ENCODE results near the gene FAM168A.
"Not testable (repeated sequence)": the region's sequence is repeated elsewhere in the genome, so short reads cannot be mapped to it uniquely, and the experiment has no call there.

Gene FAM168A

GRCh38 chr11:73519266-73519665 lies 78.6 kb downstream of the FAM168A start:
- DNase-seq (ENCODE audit: low spot score) = no peak

- no peak for DNase-seq (ENCODE audit: low spot score)
Measured at GRCh38 chr11:73518195-73518594, 79.7 kb downstream of the FAM168A start.

GRCh38 chr11:73516080-73516479 lies 81.8 kb downstream of the FAM168A start:
- DNase-seq (ENCODE audit: low spot score) = no peak

GRCh38 chr11:73513707-73514106 lies 84.2 kb downstream of the FAM168A start:
- no peak for DNase-seq (ENCODE audit: low spot score)

- no peak for DNase-seq (ENCODE audit: low spot score)
Measured at GRCh38 chr11:73510877-73511276, 87.0 kb downstream of the FAM168A start.

DNA sequence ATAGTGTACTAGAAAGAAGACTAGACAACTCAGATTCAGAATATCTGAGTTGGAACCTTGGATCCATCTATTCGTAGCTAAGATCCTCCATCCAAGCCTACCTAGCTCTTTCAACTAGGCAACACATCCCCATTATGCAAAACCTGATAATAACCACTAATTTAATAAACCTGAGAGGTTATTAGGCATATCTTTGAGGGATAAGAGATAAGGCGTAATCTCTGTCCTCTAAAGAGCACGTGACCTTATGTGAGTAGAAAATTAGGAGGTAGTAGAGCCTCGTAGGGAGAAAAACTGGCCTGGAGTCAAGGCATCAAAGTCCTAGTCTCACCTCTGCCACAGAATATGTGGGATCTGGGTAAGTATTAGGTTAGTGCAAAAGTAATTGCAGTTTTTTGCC lies 87.8 kb downstream of the FAM168A start:
- no peak for DNase-seq (ENCODE audit: low spot score)

DNA sequence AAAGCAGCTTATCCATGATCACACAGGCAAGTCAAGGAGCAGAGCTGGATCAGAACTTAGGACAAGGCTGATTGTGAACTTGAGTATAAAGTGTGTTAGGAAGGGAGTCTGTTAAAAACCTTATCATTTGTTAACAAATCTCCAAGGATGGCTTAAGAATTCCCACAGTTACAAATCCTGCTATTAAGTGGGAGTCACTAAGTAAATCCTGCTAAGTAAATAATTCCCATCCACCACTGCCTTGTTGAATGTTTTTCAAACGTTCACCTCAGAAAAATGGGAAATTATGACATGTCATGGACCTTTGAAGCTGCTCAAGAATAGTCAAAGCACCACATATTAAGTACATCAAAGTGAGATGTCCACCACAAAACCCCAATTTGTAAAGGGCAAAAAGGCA lies 88.7 kb downstream of the FAM168A start:
- DNase-seq (ENCODE audit: low spot score) = no peak

DNA sequence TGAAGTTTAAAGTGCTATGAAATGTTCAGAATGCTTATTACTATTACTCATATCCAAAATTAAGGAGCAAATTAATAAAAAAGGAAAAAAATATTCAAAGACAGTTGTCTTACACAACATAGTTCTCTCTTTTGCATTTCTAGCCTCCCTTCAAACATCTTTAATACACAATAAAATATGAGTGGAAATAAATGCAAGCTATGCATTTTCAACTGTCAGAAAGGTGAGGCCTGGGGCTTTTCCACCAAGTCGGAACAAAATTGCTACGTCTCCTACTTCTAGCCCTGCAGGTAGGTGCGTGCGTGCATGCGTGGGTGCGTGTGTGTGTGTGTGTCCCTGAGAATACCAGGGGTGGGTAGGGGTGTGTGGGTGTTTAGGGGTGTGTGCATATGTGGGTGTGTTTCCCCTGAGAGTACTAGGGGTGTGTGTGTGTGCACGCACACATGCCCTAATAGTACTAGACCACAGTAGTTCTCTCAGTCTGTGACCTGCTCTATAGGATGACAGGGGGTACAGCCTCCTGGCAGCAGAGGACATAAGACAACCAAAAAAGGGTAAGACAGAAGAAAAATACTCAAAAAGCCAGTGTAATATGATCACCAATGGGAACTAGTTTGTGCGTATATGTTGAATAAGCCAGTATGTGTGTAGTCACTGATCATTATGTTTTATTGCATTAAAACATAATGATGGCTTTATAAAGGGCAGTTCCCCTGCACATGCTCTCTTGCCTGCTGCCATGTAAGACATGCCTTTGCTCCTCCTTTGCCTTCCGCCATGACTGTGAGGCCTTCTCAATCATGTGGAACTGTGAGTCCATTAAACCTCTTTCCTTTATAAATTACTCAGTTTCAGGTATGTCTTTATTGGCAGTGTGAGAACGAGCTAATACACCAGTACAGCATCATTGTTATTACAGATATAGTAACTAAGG lies 89.4 kb downstream of the FAM168A start:
- DNase-seq (ENCODE audit: low spot score) = no peak

DNA sequence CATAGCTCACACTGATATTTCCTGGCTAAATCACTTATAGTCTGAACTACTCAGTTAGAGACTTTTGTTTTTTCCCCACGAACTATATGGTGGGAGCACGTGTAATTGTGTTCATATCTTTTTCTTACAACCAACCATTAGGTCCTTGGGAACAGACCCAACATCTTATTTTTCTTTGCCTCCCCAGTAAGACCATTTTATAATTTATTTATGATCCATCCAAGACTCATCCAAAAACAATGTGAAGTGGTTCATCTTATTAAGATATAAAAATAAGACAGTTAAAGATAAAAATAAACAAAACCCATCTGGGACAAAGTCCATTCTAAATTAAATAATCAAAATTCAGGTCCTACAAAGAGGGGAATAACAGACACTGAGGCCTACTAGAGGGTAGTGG lies 90.8 kb downstream of the FAM168A start:
- DNase-seq (ENCODE audit: low spot score) = no peak

- no peak for DNase-seq (ENCODE audit: low spot score)
Measured at GRCh38 chr11:73506038-73506437, 91.9 kb downstream of the FAM168A start.

DNA sequence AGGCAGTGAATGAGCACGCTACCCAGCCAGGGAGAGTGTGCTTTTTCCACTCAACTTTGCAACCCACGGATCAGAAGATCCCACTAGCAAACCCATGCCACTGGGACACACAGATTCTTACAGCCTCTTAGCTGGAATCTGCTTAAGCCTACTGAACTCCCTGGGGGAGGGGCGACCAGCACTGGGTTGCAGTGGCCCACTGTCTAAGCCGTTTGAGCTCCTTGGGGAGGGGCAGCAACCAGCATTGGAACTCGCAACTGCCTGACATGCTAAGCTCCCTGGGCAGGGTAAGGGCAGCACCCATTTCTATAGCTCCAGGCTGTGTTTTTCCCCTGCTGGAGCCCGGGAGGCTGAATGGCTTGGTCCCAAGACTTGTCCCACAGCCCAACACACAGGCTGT lies 99.6 kb downstream of the FAM168A start:
- no peak for DNase-seq (ENCODE audit: low spot score)

GRCh38 chr11:73496134-73496533 lies 101.8 kb downstream of the FAM168A start:
- DNase-seq (ENCODE audit: low spot score) = no peak

DNA sequence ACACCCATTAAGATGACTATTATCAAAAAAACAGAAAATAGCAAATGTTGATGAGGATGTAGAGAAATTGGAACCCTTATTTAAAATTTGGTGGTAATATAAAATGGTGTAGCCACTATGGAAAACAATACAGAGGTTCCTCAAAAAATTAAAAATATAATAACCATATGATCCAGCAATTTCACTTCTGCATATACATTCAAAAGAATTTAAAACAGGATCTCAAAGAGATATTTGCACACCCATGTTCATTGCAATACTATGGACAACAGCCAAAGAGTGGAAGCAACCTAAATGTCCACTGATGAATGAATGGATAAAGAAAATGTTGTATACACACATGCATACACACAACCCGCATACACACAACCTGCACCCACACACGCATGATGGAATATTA lies 102.2 kb downstream of the FAM168A start:
- DNase-seq (ENCODE audit: low spot score) = no peak

- peak; percentile 80 for DNase-seq (ENCODE audit: low spot score)
Measured at GRCh38 chr11:73493956-73494598, 103.8 kb downstream of the FAM168A start.

GRCh38 chr11:73481626-73482025 lies 116.3 kb downstream of the FAM168A start:
- DNase-seq (ENCODE audit: low spot score) = no peak

DNA sequence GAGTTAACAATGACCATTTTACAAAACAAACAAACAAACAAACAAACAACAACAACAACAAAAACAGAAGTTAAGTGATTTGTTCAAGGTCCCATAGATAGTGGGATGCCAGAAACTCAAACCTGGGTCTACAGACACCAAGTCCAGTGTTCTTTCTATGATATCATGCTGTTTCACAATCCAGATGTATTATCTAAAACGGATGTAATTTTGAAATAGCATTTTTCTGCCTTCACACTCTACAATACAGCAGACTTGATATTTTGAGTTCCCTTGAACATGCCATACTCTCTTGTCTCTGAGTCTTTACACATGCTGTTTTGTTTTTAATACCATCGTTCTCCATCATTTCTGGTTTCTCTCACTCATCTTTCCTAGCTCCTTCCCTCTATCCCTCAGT lies 117.2 kb downstream of the FAM168A start:
- DNase-seq (ENCODE audit: low spot score) = peak; percentile 45

DNA sequence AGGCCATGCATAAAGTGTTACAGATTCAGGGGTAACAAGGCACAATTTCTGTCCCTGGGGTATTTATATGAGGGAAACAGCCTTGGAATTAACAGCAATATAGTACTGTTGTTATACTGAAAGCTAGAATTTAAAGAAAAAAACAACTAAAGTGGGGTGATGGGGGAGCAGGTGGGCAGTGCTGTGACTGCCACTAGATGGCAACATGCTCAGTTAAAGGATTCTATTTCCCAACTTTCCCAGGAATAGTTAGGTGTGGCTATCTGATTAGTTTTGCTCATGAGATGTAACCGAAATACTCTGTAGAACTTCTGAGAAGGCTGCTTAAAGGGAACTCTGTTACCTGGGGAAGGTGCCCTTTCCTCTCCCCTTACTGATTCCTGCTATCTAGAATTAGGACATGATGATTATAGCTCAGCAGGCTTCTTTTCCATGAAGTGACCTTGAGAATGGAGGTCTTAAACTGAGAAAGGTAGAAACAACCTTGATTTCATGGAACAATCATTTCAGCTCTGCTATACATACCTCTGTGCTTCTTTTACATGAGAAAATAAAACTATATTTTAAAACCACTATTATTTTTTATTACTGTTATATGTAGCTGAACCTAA lies 119.1 kb downstream of the FAM168A start:
- DNase-seq (ENCODE audit: low spot score) = peak; percentile 65

GRCh38 chr11:73477518-73477917 lies 120.4 kb downstream of the FAM168A start:
- no peak for DNase-seq (ENCODE audit: low spot score)

DNA sequence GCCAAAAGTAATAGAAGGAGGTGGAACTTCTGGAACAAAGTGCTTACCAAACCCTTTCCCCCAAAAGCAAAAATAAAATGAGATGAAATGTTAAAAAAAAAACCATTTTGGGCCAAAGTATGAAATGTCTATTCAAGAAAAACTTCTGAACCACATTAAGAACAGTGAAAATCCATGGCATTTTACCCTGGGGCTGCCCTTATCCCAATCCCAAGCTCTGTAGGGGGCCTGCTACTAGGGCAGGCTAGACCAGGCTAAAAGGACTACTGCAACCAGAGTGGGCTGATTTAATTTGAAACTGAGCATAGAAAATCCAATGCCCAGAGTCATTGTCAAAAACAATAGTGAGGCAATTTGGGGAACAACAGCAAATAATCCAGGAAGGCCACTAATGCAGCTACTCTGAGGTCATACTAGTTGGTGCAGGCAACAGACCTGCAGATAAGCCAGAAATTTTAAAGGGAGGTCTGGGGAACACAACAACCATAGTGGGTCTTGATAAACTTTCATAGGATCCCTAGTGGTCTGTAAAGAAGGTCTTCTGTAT lies 122.3 kb downstream of the FAM168A start:
- DNase-seq (ENCODE audit: low spot score) = no peak

- DNase-seq (ENCODE audit: low spot score) = no peak
Measured at GRCh38 chr11:73473252-73473651, 124.7 kb downstream of the FAM168A start.

DNA sequence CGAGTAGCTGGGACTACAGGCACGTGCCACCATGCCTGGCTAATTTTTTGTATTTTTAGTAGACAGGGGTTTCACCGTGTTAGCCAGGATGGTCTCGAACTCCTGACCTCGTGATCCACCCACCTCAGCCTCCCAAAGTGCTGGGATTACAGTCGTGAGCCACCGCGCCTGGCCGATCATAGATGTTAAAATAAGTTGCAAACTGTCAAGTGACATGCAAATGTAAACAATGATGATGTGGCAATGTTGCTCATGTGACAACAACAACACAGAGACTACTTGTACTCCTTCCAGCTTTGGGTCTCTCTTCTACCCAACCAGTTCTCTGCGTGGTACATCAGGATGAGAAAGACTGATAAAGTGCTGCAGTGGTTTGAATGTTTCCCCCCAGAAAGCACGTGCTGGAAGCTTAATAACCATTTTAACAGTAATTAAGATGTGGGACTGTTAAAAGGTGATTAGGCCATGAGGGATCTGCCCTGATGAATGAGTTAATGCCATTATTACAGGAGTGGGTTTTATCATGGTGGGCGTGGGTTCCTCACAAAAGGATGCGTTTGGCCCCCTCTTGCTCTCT lies 127.8 kb downstream of the FAM168A start:
- not testable (repeated sequence) for DNase-seq (ENCODE audit: low spot score)

DNA sequence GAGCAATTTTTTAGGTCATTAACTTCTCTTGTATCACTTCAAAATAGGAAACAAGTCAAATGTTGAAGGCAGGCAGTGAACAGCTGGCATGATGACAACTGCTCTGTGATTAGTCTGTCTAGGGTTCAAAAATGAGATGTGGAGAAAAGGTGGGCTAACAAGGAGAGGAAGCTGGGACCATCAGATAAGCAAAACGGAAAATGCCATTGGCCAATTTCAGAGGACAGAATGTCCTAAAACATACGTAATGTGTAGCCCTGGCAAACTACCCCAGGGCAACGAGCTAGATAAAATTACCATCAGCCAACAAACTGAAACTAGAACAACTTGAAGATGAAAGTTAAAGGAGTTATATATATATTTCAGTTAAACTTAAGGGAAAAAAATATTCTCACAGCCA lies 128.5 kb downstream of the FAM168A start:
- DNase-seq (ENCODE audit: low spot score) = no peak

All from GM03348 (cell line).